HUES6 (cell line): ENCODE data around the gene ADAM12.

Experiments used
- H3K27ac ChIP-seq: 2 replicates; pipeline ENCODE4 v1.7.0; 2013; ENCODE audit warnings: low read depth, mild to moderate bottlenecking, low read length, inconsistent platforms
- H3K27me3 ChIP-seq: 2 replicates; pipeline ENCODE4 v1.6.1; 2013; ENCODE audit warnings: low read length; ENCODE audit not compliant: control insufficient read depth, insufficient read depth
- H3K36me3 ChIP-seq: 2 replicates; pipeline ENCODE4 v1.6.1; 2013; ENCODE audit warnings: low read length; ENCODE audit not compliant: control insufficient read depth, insufficient read depth
- H3K4me1 ChIP-seq: 2 replicates; pipeline ENCODE4 v1.6.1; 2013; ENCODE audit warnings: low read length; ENCODE audit not compliant: control insufficient read depth, insufficient read depth
- H3K4me3 ChIP-seq: 2 replicates; pipeline ENCODE4 v1.5.1; 2013; ENCODE audit warnings: low read depth, low read length
- H3K9ac ChIP-seq: one replicate; pipeline ENCODE4 v1.6.1; 2013; ENCODE audit warnings: mild to moderate bottlenecking, low read length
- H3K9me3 ChIP-seq: 2 replicates; pipeline ENCODE4 v1.6.1; 2013; ENCODE audit warnings: low read depth, low read length; ENCODE audit not compliant: control insufficient read depth, insufficient read depth

Gene ADAM12

DNA sequence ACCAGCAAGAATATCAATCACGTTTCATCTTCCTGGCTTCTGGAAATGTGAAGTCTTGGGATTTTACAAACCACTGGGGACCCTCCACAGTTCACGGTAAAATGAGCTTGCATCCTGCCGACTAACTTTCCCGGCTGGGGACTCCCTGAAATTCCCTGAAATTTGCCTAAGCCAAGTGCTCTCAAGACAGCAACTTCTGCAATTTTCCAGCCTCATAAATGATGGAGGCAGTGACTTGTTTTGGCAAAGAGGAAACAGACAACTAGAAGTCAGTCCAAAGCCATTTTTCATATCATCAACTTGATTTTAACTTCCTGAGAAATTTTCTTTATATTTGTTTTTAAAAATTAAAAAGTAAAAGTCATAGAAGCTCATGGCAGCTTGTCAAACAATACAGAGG is 279.6 kb downstream of the ADAM12 start:
- Histone ChIP-seq H3K4me1 (no peaks in the 10 kb centered on the region; the same call in 1 of the 2 replicates), H3K36me3 (no peaks in the 10 kb centered on the region), H3K9ac (no peak overlapping the region), H3K27me3 (no peaks in the 10 kb centered on the region), H3K9me3 (no peaks in the 10 kb centered on the region), H3K4me3 (no peak overlapping the region), H3K27ac (no peak overlapping the region)

DNA sequence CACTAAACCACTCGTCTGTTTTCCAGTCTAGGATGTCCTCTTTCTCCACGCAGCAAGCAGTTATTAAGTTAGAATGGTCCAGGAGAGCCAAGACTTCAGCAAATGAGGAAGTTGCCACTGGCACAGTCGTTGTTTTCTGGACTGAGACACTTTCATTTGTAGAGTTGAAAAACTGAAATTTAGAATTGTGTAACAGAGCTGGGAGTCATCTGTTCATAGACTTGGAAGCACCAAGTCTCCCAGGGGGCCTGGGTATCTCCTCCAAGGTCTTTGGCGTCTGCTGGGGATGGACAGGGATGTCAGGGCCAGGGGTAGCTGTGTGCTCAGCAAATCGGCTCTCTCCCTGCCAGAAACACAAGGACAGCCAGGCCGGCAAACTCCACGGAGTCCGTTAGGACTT is 283.5 kb downstream of the ADAM12 start:
- no peaks in the 10 kb centered on the region for H3K27me3 ChIP-seq
- no peaks in the 10 kb centered on the region for H3K36me3 ChIP-seq
- no peaks in the 10 kb centered on the region for H3K9me3 ChIP-seq
- H3K4me1 ChIP-seq = peaks cover 9% of the 10 kb centered on the region
- H3K4me3 ChIP-seq = no peak overlapping the region
- H3K9ac ChIP-seq = no peak overlapping the region
- no peak overlapping the region for H3K27ac ChIP-seq

DNA sequence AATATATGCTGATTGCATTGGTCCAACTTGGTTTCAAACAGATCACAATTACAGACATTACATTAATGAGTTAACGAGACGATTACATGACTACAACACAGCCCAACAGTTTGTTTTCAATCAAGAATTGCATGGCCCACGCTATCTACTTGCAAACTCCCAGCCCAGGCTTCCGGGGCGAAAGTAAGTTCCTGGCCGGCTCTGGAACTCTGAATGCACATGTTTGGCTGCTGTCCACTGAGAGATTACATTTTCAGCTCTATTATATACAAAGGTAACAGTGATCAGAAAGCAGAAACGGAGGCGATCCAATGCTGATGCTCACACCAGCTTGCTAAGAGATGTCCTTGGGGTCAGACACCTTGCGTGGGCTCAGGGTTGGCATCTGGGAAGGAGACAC is 285.6 kb downstream of the ADAM12 start:
- H3K27me3 ChIP-seq = no peaks in the 10 kb centered on the region

DNA sequence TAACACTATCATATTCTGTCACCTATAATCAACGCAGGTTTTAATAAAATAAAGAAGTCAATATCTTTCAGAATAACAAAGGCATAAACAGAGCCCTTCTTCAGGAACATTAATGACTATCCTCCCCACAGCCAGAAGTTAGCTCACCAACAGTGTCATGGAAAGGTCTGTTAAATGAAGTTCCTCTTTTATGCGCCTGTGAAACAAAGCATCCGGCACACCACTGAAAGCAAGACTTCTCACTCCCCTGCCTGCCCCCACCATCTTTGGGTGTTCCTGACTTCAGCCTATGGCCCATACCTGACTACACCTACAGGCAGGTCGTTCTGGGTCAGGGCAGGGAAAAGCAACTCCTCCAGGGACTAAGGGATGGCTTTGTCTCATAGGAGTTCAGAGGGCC is 286.5 kb downstream of the ADAM12 start:
- Histone ChIP-seq H3K4me1 (peaks cover 9% of the 10 kb centered on the region), H3K4me3 (no peak overlapping the region), H3K27ac (no peak overlapping the region), H3K9ac (no peak overlapping the region), H3K9me3 (no peaks in the 10 kb centered on the region), H3K36me3 (no peaks in the 10 kb centered on the region), H3K27me3 (no peaks in the 10 kb centered on the region)

More for the DNA sequence above, 285.6 kb downstream of the ADAM12 start:
- H3K4me1 ChIP-seq = peaks cover 9% of the 10 kb centered on the region
- no peaks in the 10 kb centered on the region for H3K36me3 ChIP-seq
- no peak overlapping the region for H3K27ac ChIP-seq
- no peak overlapping the region for H3K9ac ChIP-seq
- no peaks in the 10 kb centered on the region for H3K9me3 ChIP-seq
- H3K4me3 ChIP-seq = no peak overlapping the region

DNA sequence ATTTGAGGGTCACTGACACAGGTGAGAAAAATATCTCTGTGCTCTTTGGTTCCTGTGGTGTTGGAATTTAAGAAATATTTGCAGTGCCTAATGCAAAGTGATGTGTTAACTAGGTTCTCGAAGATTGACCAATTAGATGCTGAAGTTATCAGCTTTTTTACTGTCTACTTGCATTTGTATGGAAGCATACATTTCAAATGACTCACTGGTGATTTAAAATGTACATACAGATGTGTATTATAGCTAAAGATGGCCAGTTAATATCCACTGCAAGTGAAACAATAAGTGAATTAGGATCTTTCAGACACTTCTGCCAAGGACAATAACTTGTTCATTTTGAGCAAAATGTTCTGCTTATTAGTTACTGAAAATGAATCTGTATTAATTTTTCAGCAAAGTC is 287.0 kb downstream of the ADAM12 start:
- Histone ChIP-seq H3K27me3 (no peaks in the 10 kb centered on the region), H3K9ac (no peak overlapping the region), H3K4me1 (peaks cover 9% of the 10 kb centered on the region), H3K27ac (no peak overlapping the region), H3K36me3 (no peaks in the 10 kb centered on the region), H3K4me3 (no peak overlapping the region), H3K9me3 (no peaks in the 10 kb centered on the region)

DNA sequence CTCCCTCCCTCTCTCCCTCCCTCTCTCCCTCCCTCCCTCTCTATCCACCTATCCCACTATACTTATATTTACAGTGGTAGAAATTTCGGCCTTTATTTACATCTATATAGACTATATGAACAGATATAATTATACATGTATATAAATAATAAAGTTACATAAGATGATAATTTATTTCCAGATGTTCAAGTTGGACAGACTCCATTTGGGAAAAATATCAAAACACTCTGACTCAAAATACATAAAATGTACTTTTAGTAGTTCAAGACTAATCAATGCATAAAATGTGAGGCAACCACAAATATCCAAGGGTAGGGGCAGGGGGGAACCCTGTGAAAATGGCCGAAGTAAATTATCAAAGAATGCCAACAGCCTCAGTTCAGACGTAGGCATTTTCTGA is 288.9 kb downstream of the ADAM12 start:
- no peak overlapping the region for H3K9ac ChIP-seq
- H3K27ac ChIP-seq = no peak overlapping the region
- H3K9me3 ChIP-seq = no peaks in the 10 kb centered on the region
- H3K27me3 ChIP-seq = no peaks in the 10 kb centered on the region
- H3K4me1 ChIP-seq = peaks cover 9% of the 10 kb centered on the region
- H3K36me3 ChIP-seq = no peaks in the 10 kb centered on the region
- no peak overlapping the region for H3K4me3 ChIP-seq

DNA sequence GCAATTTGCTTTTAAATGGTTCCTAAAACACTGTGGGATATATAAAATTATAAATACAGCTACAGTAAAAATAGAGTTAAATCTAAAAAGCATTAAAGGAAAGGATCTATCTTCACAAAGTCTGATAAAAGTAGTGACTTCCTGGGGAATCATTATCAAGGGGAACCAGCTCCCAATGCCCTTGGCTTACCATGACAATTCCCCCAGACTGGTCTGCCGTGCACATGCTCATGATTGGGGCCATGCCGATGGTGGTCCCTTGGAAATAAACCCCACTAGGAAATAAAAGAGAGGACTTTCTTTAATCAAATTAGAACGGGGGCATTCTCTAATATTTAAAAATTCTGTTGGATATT is 290.1 kb downstream of the ADAM12 start:
- Histone ChIP-seq H3K9ac (no peak overlapping the region), H3K27ac (no peak overlapping the region), H3K9me3 (no peaks in the 10 kb centered on the region), H3K4me1 (peaks cover 9% of the 10 kb centered on the region), H3K36me3 (no peaks in the 10 kb centered on the region), H3K4me3 (no peak overlapping the region), H3K27me3 (no peaks in the 10 kb centered on the region)

DNA sequence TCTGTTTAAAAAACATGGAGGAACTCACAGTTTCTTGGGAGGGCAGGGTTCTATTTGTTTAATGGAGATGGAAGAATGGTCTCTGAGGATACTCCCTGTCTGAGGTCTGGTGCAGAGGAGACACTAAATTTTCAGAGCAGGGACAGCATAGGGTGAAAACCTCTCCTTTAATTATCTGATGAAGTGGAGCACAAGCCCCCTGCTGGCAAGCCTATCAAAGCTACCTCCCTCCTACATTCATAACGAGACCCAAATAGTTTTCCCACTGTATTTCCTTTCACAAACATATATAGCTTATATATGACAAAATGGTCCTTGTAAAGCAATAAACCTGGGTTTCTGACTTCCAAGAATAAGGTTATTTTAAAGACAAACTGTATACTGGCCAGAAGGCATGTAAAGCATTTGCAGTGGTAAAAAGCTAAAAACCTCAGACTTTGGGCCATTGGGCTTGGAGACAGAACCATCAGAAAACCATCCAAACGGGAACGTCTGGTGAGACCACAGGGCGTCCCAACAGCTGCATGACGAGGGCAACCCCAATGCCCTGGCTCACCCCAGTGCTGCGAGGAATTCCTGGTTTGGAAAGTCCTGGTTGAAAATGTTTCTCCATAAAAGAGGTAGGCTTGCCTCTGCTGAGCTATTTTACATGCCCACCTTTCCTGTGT is 290.6 kb downstream of the ADAM12 start:
- Histone ChIP-seq H3K27me3 (no peaks in the 10 kb centered on the region), H3K4me3 (no peak overlapping the region), H3K27ac (no peak overlapping the region), H3K36me3 (no peaks in the 10 kb centered on the region), H3K4me1 (peaks cover 9% of the 10 kb centered on the region), H3K9ac (no peak overlapping the region), H3K9me3 (no peaks in the 10 kb centered on the region)

DNA sequence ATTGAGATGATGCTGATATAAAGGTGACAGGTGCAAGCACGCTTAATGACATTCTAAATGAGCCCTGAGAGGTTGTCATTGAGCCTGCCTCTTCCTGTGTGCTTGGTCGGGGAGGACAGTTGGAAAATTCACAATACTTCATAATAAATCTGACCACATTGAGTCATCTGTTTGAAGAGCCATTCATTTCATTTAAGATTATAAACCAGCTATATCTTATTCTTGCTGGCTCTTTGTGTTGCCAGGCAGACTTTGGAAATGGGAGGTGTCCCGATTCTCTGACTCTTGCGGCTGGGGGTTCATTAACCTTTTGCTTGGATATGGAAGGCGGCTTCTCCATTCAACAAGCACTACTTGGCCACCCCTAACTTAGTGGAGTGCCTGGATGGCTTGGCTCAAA is 293.7 kb downstream of the ADAM12 start:
- Histone ChIP-seq H3K27me3 (no peaks in the 10 kb centered on the region), H3K4me3 (no peak overlapping the region), H3K9ac (no peak overlapping the region), H3K36me3 (no peaks in the 10 kb centered on the region), H3K27ac (no peak overlapping the region), H3K4me1 (no peaks in the 10 kb centered on the region), H3K9me3 (0 out of 2 replicates have a peak, but pooled peaks cover 2% of the 10 kb centered on the region)

DNA sequence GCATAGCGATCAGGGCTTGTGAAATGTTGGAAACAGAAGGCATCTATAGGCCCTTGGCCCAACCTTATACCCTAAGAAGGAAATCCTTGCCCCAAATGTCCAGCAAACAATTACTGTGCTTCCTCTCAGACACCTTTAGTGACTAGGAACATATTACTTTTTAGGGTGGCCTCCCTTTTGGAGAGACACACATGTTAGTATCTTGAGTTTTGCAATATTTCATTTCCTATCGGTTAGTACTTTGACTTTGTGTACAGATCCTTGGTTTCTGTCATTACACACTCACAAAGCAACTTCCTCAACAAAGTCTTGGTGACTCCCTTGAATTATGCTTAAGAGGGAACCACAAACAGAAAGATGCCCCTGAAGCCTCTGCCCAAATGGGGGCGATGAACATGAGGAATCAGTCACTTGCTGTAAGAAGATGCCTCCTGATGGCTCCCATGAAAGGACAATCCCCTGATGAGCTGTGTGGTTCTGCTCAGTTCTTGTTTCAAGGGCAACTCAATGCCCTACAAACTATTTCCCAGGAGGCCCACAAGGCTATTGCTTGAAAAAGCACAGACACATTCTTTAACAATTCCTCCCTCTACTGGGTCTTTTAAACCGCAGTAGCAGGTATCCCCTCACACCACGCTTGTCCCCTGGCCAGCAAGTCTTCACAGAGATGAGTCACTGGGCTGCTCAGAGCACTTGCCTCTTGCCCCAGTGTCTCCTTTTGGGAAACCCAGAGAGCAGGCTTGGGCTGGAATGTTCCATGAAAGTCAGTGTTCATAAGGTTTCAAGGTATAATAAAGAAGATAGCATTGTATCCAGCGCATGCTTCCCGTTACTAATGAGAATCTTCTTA is 295.7 kb downstream of the ADAM12 start:
- H3K9ac ChIP-seq = no peak overlapping the region
- H3K36me3 ChIP-seq = no peaks in the 10 kb centered on the region
- H3K27ac ChIP-seq = no peak overlapping the region
- H3K9me3 ChIP-seq = 0 out of 2 replicates have a peak, but pooled peaks cover 2% of the 10 kb centered on the region
- no peaks in the 10 kb centered on the region for H3K4me1 ChIP-seq
- no peaks in the 10 kb centered on the region for H3K27me3 ChIP-seq
- no peak overlapping the region for H3K4me3 ChIP-seq

DNA sequence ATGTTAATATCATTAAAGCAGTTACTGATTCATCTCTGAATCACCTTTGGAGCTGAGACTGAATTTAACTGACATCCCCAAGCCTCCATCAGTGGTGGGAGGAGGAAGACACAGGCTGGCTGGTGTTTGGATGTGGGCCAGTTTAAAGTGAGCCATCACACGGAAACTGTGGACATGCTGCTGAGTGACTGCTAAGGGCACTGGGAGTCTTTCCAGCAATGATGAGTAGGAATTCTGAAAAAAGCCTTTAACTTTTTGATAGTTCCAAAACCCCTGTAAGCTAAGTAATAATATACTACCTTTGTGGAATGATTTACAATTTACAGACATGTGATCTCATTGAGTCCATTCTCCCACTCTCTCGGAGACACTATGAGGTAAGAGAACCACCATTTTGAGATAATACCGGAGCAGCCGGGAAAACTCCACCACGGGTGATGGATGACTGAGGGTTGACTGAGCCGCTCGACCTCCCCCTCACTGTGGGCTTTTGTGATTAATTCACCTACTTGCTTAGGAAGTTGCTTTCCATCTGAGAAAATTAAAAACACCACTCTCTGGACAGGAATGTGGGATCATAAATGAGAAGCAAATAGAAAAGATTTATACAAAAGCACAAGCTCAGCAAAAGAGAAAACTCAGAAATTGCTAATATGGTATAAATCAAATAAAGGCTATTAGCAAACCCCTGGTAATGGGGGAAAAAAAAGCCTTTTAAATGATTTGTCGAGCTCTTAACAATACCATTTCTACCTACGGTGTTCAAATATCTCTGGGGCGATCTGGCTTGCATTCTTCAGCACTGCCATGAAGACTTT is 297.2 kb downstream of the ADAM12 start:
- Histone ChIP-seq H3K9me3 (0 out of 2 replicates have a peak, but pooled peaks cover 2% of the 10 kb centered on the region), H3K27ac (no peak overlapping the region), H3K9ac (no peak overlapping the region), H3K4me1 (no peaks in the 10 kb centered on the region), H3K36me3 (no peaks in the 10 kb centered on the region), H3K4me3 (no peak overlapping the region), H3K27me3 (no peaks in the 10 kb centered on the region)
